Parathyroid adenoma (tissue), 2 donors: ENCODE measurements around the gene NELFB.

Experiments used
- H2AFZ ChIP-seq: fragments of 300-600 bp; sonication (generic); one replicate; pipeline ENCODE4 v1.7.0; 2017; ENCODE audit warnings: antibody characterized with exemption, mild to moderate bottlenecking
- H3K27ac ChIP-seq: fragments of 300-600 bp; sonication (generic); one replicate; pipeline ENCODE4 v1.7.0; 2017
- H3K27me3 ChIP-seq: fragments of 300-600 bp; sonication (generic); one replicate; pipeline ENCODE4 v1.7.0; 2017; ENCODE audit warnings: low read length; ENCODE audit not compliant: control insufficient read depth, insufficient read depth
- H3K36me3 ChIP-seq: fragments of 300-600 bp; sonication (generic); one replicate; pipeline ENCODE4 v1.7.0; 2017; ENCODE audit warnings: low read length; ENCODE audit not compliant: control insufficient read depth, insufficient read depth
- H3K4me1 ChIP-seq: fragments of 300-600 bp; sonication (generic); one replicate; pipeline ENCODE4 v1.7.0; 2017; ENCODE audit warnings: control low read depth
- H3K4me2 ChIP-seq: fragments of 300-600 bp; sonication (generic); one replicate; pipeline ENCODE4 v1.7.0; 2017; ENCODE audit warnings: low read length
- H3K4me3 ChIP-seq: fragments of 300-600 bp; sonication (generic); one replicate; pipeline ENCODE4 v1.7.0; 2017; ENCODE audit warnings: low read depth, low read length
- H3K79me2 ChIP-seq: fragments of 300-600 bp; sonication (generic); one replicate; pipeline ENCODE4 v1.7.0; 2017; ENCODE audit warnings: control low read depth
- H3K9ac ChIP-seq: fragments of 300-600 bp; sonication (generic); one replicate; pipeline ENCODE4 v1.7.0; 2017; ENCODE audit warnings: mild to moderate bottlenecking
- H3K9me3 ChIP-seq: fragments of 300-600 bp; sonication (generic); one replicate; pipeline ENCODE4 v1.7.0; 2017; ENCODE audit warnings: low read length; ENCODE audit not compliant: control insufficient read depth
- TF ChIP-seq, protein P1 (sequence below): fragments of 300-600 bp; sonication (generic); IDR thresholded peaks from one replicate; pipeline ENCODE4 v1.7.0; 2017; ENCODE audit warnings: antibody characterized with exemption, mild to moderate bottlenecking
- donor health status: primary hyperparathyroidism.

The NELFB gene

DNA sequence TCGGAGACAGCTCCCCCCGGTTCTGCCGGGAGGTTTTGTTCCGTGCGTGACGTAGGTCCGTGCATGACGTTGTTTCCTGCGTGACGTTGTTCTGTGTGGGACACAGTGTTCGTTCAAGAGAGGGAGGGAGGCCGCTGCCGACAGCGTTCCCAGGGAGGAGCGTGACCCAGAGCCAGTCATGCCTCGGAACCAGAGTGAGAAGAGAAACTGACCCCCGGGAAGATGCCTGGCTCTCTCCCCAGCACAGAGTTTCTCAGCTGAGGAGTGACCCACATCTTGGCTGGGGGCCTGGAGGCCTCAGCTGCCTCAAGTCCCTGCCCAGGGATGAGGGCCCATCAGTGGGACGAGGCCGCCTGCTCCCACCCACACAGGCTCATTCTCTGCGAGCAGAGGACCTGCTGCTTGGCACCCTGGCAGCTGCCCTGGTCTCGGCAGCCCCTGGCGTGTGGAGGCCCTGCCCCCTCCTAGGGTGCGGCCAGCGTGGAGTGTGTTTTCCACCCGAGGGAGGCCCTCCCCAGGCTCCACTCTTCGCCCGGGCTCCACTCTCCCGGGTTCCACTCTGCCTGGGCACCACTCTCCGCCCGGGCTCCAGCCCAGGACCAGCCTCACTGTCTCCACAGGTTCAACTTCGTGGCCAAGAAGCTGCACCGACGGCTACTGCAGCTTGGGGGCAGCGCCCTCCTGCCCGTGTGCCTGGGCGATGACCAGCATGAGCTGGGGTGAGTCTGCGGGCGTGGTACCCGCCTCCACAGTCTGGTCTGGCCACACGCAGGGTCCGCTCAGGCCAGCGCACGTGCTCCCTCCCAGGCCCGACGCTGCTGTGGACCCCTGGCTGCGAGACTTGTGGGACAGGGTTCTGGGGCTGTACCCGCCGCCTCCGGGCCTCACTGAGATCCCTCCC, 41.7 kb upstream of the NELFB start:
- Histone ChIP-seq H3K4me2 (no peak overlapping the region), H3K4me3 (no peak overlapping the region), H3K27me3 (no peaks in the 10 kb centered on the region), H3K27ac (no peak overlapping the region), H3K4me1 (no peaks in the 10 kb centered on the region), H3K9ac (no peak overlapping the region), H2AFZ (no peak overlapping the region), H3K9me3 (no peaks in the 10 kb centered on the region), H3K79me2 (no peaks in the 10 kb centered on the region), H3K36me3 (no peaks in the 10 kb centered on the region)
- TF ChIP-seq, protein P1, sequence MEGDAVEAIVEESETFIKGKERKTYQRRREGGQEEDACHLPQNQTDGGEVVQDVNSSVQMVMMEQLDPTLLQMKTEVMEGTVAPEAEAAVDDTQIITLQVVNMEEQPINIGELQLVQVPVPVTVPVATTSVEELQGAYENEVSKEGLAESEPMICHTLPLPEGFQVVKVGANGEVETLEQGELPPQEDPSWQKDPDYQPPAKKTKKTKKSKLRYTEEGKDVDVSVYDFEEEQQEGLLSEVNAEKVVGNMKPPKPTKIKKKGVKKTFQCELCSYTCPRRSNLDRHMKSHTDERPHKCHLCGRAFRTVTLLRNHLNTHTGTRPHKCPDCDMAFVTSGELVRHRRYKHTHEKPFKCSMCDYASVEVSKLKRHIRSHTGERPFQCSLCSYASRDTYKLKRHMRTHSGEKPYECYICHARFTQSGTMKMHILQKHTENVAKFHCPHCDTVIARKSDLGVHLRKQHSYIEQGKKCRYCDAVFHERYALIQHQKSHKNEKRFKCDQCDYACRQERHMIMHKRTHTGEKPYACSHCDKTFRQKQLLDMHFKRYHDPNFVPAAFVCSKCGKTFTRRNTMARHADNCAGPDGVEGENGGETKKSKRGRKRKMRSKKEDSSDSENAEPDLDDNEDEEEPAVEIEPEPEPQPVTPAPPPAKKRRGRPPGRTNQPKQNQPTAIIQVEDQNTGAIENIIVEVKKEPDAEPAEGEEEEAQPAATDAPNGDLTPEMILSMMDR = no peak

DNA sequence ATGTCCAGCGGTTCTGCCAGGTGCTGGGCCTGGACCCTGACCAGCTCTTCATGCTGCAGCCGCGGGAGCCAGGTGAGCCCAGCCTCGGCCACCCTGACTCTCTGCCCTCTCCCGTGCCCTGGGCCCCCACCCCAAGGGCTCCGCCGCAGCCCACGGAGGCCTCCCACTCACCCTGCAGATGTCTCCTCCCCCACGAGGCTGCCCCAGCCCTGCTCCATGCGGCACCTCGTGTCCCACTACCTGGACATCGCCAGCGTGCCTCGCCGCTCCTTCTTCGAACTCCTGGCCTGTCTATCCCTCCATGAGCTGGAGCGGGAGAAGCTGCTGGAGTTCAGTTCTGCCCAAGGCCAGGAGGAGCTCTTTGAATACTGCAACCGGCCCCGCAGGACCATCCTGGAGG, 40.5 kb upstream of the NELFB start:
- no peaks in the 10 kb centered on the region for H3K36me3 ChIP-seq
- no peaks in the 10 kb centered on the region for H3K9me3 ChIP-seq
- H3K4me3 ChIP-seq = no peak overlapping the region
- no peaks in the 10 kb centered on the region for H3K27me3 ChIP-seq
- H3K4me2 ChIP-seq = no peak overlapping the region
- no peaks in the 10 kb centered on the region for H3K79me2 ChIP-seq
- no peak overlapping the region for H3K27ac ChIP-seq
- H3K9ac ChIP-seq = no peak overlapping the region
- TF ChIP-seq, protein P1 = no peak
- H2AFZ ChIP-seq = no peak overlapping the region
- no peaks in the 10 kb centered on the region for H3K4me1 ChIP-seq

DNA sequence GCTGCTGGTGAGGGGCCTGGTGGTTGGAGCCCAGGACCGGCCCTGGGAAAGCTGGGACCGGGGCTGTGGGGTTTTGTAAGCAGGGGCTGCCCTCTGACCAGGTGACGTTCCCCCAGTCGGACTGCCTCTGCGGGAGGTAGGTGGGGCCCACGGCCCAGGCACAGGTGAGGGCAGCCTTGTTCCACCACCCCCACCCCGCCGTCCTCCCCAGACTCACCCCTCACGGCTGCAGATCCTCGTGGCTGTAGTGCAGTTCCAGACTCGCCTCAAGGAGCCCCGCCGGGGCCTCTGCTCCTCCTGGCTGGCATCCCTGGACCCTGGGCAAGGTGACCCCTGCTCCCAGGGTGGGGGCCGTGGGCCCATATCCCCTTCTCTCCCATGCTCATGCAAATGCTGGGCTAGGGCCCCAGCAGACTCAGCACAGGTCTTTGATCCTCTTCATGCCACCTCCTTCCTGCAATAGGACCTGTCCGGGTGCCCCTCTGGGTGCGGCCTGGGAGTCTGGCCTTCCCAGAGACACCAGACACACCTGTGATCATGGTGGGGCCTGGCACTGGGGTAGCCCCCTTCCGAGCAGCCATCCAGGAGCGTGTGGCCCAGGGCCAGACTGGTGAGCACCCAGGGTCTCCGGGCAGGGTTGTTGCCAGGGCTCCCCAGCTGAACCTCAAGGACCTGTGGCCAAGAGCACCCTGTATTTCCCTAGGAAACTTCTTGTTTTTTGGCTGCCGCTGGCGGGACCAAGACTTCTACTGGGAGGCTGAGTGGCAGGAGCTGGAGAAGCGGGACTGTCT, 39.7 kb upstream of the NELFB start:
- Histone ChIP-seq H3K9me3 (no peaks in the 10 kb centered on the region), H3K4me2 (no peak overlapping the region), H3K36me3 (no peaks in the 10 kb centered on the region), H3K79me2 (no peaks in the 10 kb centered on the region), H3K4me3 (no peak overlapping the region), H3K27ac (no peak overlapping the region), H3K4me1 (no peaks in the 10 kb centered on the region), H3K27me3 (no peaks in the 10 kb centered on the region), H3K9ac (no peak overlapping the region), H2AFZ (no peak overlapping the region)
- TF ChIP-seq, protein P1 = no peak

DNA sequence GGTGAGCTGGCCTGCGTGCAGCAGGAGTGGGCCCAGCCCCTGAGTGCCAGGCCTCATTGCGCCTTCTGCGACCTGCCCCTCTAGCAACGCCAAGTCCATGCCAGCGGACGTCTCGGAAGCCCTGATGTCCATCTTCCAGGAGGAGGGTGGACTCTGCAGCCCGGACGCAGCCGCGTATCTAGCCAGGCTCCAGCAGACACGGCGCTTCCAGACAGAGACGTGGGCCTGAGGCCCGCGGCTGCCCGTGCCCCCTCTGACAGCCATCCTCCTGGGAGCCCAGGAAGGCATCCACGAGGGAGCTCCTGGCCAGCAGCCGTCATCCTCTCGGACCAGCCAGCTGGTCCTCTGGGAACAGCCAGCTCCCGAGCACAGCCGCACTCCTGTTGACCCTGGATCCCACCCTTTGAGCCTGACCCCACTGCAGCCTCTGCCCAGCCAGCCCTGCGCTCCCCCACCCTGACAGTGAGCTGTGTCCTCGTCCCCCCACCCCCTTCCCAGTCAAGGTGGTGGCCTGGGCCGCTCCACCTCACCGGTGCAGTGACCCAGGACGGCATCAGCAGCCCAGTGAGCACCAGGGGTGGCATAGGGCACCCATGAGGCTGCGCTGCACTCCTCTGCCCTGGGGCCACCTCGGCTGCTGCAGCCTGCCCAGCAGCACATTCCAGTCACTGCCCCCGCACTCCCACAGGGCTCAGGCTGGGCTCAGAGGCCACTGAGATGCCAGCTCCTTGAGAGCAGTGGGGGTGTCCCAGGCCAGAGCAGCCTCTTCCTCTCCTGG, 38.8 kb upstream of the NELFB start:
- H3K9me3 ChIP-seq = no peaks in the 10 kb centered on the region
- H3K27ac ChIP-seq = no peak overlapping the region
- no peak overlapping the region for H2AFZ ChIP-seq
- H3K4me1 ChIP-seq = no peaks in the 10 kb centered on the region
- no peak overlapping the region for H3K4me3 ChIP-seq
- TF ChIP-seq, protein P1 = no peak
- H3K36me3 ChIP-seq = no peaks in the 10 kb centered on the region
- H3K9ac ChIP-seq = no peak overlapping the region
- H3K79me2 ChIP-seq = no peaks in the 10 kb centered on the region
- H3K27me3 ChIP-seq = no peaks in the 10 kb centered on the region
- H3K4me2 ChIP-seq = no peak overlapping the region
